Lung microvascular endothelial cell (primary cell): ENCODE measurements around the gene PDXK. TPM values are rescaled to one million over a fixed set of nuclear protein-coding genes. Genes with fewer than 3 reads are reported as not detected.

Experiments
- DNase-seq, 2 donors: peaks; one replicate each; pipeline versions ENCODE4 v3.0.0 to v3.0.0-alpha.2; 2010; ENCODE audit warnings: low read depth in 2 of 2
- total RNA-seq: library from RNA; depleted of rRNA; stranded (reverse); fragments of >200 nt; gene quantifications from 2 replicates; pipeline ENCODE4 v1.2.1, GENCODE V29; 2014

PDXK gene
- total RNA-seq, 1 donor from 2014 or later = 23.6 TPM

DNA sequence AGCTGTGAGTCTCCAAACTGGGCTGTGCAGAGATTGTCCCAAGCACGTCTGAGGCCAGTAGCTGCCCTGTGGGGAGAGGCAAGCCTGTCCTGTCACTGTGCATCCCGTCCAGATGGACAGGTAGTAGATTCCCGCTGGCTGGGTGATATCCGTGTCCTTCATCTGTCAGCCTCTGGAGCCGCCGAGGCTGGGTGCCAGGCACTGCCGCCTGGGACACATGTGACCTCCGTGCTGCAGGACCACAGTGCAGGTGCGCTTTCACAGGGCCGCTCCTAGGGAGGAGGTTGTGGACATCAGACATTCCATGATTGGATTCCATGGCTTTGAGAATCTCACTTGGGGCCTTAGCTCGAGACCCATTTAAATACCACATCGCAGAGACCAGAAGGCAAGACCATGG lies 4.7 kb downstream of the PDXK start:
- DNase-seq = no peak

DNA sequence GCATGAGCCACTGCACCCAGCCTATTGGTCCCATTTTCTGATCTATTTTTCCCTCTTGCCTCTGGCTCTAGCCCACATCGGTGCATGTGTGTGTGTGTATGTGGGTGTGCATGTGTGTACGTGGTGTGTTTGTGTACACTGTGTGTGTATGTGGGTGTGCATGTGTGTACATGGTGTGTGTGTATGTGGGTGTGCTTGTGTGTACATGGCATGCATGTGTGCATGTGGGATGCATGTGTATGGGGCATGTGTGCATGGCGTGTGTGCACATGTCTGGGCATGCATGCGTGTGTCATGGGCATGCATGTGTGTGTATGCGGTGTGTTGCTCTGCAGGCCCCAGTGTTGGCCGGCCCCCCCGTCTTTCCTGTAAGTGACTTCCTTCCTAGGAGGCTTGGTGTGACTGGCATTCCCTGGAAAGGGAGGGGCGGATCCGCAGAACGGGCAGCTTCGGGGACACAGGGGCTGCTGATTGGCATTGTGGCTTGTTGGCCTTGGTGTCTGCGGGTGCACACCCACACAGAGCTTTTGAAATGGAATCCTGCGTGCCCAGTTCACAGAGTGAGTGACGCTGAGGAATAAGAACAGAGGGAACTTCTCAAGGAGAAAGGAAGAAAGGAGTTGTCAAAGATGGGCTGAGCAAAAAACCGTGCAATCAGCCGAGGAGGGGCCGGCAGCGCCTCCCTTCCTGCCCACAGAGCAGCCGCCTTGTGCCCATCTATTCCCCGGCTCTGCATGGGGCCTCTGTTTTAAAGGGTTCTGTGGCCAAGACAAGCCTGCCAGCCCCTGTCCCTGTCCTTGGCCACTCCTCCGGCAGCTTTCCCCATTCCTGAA lies 8.0 kb downstream of the PDXK start:
- DNase-seq = no peak

DNA sequence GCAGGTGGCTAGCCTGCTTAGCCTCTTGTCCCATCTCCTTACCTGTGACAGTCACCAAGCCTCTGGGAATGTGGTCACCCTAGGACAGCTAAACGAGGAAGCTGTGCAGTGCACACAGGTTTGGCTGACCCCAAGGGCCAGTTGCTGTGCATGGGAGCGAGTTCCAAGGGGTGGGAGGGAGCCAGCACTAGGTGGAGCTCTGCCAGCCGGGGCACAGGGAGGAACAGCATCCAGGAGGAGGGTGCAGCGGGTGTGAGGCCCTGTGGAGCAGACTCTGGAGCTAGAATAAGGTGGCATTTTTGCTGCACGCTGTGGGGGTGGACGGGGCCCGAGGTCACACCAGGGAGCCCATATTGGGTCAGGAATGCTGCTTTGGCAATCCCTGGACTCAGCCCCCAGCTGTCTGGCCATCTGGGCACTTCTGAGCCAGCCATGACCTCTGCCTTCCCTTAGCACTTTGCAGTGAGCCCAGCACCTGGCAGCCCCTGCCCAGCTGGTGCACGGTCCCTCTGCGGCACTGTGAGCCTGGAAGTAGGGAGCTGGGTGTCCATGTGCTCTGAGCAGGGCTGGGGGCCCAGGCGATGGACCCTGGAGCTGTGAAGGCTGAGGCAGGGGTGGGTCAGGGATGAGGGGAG lies 8.7 kb downstream of the PDXK start:
- no peak for DNase-seq

DNA sequence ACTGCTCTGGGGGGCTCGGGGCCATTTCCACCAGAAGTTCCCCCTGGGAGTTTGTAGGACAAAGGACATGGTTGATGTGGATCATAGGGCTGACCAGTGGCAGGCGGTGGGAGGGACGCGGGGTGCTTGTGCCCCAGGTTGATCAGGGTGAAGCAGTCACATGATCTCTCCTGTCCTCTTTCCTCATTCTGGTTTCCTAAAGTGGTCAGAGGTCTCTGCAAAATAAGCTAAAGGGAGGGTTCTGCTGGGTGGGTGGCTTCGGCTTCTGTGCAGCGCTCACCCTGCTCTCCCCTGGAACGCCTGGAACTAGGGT lies 9.2 kb downstream of the PDXK start:
- DNase-seq = no peak

DNA sequence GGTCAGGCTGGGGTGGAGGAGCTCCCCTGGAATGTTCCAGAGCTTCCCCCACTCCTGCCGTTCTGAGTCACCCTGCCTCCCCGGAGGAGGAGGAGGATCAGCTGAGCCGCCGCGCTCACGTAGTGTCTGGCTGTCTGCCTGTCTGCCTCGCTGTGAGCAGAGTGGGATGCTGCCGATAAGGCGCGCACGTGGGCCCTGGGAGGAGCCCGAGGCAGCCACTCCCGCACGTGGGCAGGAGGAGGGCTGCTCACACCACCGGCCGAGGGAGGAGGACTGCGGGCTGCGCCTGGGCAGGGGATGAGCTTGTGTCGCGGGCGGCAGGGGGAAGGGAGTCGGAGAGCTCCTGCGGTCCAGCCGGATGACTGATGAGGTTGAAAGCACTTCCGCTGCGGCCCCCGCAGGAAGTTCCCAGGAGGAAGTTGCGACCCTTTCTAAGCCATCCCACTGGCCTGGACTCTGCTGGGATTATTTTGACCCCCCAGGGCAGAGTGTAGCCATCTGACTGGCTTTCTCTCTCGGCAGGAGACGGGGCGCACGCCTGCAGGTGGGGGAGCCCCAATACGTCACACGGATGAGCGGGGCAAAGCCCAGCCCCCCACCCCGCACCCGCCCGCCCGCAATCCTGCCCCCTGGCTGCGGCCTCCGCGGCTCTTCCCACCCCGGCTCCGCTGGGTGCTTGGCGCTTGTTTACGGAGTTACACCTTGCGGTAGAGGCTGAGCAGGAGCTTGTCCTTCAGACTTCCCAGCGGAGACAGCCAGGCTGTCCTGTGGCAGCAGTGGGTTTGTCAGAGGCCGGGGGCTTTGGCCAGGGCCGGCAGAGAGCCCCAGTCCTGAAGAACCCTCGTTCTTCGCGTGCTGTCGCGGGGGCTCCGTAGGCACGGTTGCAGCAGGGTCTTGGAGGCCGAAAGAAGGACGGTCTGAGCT lies 9.8 kb downstream of the PDXK start:
- peak; percentile 89 to 95 for DNase-seq

DNA sequence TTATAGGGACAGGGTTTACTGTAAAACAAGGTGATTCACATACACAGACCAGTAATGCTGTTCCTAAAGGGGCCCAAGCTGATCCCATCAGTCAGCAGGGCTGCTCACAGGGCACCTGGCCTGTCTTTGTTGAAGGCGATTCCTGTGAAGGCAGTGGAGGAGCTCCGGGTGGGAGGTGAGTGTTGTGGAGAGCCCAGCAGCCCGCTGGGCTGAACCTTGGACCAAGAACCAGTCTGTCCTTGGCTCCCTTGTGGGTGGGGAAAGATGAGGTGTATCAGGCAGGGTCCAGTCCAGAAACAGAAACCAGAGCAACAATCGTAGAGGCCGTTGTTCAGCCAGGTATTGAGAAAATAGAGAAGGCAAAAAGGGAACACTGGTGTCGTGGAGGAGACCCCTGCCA lies 12.5 kb downstream of the PDXK start:
- DNase-seq = no peak

DNA sequence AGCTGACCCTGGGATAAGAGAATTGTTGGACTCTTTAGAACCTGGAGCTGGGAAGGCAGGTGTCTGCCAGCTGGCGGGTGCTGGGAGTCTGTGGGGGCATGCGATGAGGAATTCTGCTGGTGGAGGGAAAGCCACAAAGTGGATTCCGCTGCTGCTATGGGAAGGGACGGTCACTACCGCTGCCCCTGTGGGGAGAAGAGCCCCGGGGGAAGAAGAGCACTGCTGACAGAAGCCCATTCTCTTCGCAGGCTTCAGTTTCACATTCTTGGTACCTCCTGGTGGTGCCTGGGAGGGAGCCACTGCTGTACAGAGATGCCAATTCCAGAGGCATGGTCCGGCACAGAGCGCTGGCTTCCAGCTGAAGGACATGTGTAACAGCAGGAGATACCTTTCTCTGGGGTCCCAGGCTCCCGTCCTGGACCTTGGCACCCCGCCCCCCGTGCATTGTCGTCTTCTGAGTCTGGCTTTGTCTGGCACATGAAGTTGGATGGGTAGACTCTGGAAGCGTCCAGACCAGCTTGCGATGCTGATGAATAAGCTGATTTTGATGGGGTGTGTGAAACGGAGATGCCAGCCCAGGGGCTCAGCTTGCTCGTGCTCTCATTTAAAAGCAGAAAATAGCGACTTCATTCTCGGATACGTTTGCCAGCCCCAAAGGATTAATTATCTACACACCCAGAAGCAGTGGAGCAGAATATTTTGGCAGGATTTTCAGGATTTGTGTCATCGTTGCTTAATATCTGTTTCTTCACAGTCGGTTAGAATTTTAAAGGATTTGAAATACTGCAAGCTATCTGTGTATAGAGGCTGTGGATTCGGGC lies 13.2 kb downstream of the PDXK start:
- no peak for DNase-seq

DNA sequence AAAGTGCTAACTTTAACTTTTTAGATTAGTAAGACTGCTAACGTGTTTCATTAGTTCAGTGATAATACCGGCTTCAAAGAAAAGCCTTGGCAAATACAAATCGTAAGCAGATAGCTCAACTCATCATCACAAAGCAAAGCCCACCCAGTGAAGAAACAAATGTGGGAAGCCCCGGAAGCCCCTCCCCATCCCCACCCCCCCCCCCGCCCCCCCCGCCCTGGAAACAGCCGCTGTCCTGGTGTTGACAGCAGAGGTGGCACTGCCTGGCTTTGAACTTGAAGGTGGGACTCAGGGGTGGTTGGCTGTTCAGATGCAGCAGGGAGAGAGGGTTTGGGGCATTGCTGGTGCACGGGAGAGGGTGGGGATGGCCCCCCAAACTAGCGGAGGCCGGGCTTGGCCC lies 14.1 kb downstream of the PDXK start:
- no peak for DNase-seq

DNA sequence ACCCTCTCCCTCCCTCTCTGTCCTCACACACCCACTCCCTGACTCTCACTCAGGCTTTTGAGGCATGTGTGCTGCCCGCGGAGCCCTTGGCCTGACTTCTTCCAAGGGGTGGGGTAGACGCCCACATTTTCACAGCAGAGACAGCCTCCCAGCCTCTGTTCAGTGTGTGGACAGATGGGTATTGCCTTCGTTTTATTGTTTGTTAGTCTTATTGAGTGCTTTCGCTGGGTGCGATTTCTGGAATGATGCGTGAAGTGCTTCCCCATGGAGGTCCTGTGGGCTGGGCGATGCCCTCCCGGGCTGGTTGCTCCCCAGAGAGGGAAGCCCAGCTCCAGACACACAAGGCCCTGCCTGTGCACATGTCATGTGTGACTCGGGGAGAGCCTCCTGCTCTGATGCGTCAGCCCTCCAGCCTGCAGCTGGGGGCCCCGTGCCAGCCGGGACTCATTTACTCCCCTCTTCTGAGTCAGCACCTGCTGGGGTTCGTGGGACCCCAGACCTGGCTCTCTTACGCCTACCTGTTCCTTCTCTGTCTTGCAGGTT lies 14.7 kb downstream of the PDXK start:
- no peak for DNase-seq

DNA sequence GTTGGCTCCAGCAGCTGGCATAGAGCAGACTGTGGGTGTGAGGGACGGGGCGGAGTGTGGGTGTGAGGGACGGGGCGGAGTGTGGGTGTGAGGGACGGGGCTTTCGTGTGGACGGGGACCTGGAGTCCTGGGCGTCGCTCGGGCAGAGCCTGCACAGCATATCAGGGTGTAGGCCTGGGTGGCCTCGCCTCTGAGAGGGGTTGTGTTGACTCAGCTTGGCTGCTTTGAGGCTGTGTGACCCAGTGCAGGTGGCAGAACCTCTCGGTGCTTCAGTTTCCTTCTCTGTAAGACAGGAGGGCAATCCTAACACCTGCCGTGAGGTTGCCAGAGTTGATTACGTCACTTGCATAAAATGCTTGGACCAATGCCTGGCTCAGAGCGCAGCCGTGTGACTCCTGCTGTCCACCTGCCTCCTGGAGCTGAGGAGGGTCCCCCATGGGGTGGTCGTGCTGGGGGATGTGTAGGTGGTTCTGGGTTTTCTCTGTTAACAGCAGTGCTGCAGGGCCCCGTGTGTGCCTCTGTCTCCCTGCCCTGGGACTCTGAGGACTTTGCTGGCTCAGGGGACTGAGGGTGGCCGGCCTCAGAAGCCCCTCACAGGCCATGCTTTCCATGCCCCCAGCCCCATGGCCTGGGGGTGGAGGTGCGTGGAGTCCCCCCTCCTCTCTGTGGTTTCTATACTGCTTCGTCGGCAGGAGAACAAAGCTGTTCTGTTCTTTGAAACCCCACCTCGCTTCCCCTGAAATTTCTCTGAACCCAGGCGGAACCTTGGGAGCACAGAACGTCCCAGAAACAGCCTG lies 15.4 kb downstream of the PDXK start:
- no peak for DNase-seq

DNA sequence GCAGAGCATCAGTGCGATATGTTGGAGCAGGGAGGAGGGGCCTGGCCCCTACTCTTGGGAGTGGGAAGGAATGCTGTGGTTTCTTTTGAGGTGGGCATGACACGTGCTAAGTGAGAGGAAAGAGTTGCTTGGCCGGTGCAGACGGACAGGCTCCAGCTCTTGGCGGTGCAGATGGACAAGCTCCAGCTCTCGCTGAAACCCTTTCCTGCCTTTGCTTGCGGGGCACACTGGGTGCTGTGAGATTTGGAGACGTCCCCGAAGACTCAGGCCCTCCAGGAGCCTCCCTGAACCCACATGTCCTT lies 15.9 kb downstream of the PDXK start:
- DNase-seq = no peak

DNA sequence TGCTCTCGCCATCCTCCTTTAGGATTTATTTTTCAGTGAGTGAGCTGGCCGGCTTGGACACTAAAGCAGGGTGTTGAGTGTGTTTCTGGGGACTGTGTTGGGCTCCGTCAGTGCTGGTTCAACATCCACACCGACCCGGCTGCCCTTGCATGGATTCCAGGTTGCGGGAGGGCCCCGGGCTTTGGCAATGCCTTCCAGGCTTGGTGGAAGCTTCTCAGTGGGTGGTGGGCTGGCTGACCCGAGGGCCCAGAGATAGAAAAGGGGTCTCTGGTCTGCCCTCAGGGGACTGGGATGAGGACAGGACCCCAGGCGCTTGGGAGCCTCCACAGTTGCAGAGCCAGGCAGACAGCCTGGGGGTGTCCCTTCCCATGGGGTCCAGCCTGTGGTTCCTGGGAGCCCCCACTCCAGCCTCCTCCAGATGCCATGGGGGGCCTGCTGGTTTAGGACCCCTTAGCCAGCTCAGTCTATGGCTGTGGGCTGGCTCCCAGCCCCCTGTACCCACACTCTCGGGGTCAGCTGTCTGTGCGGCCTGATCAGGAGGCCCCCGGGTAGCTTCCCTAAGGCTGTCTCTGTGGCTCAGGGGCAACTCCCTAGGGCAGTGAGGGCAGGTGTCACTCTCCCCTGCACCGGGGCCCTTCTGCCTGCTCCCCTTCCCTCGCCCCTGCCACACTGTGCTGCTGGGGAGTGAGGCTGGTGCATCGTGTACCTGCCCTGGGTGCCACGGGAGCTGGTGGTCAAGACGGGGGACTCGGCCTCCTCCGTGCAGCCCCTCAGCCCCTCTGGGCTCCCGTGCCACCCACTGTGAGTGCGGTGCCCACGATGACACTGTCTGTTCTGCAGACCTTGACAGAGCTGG lies 16.5 kb downstream of the PDXK start:
- DNase-seq = no peak

DNA sequence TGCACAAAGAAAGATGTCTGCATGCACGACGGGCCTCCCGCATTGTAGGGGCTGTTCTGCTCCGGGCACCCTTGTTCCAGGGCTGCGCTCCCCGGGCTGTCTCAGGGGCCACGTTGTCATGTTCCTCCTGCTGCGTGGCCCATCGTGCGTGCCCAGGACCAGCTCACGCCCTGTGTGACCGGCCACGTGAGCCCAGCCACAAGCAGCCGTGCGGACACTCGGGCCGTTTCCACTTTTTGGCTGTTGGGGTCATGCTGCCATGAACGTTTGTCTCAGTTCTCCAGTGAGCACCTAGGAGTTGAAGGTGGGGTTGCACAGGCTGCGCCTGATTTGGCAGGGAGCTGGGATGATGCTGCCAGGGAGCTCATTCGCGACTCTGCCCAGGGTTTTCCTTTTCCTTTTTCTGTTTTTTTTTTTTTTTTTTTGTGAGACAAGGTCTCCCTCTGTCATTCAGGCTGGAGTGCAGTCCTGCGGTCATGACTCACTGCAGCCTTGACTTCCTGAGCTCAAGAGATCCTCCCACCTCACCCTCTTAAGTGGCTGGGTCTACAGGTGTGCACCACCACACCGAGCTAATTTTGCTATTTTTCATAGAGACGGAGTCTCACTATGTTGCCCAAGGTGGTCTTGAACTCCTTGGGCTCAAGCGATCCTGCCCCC lies 17.4 kb downstream of the PDXK start:
- peak in 1 of 2 donors; percentile 52 for DNase-seq

DNA sequence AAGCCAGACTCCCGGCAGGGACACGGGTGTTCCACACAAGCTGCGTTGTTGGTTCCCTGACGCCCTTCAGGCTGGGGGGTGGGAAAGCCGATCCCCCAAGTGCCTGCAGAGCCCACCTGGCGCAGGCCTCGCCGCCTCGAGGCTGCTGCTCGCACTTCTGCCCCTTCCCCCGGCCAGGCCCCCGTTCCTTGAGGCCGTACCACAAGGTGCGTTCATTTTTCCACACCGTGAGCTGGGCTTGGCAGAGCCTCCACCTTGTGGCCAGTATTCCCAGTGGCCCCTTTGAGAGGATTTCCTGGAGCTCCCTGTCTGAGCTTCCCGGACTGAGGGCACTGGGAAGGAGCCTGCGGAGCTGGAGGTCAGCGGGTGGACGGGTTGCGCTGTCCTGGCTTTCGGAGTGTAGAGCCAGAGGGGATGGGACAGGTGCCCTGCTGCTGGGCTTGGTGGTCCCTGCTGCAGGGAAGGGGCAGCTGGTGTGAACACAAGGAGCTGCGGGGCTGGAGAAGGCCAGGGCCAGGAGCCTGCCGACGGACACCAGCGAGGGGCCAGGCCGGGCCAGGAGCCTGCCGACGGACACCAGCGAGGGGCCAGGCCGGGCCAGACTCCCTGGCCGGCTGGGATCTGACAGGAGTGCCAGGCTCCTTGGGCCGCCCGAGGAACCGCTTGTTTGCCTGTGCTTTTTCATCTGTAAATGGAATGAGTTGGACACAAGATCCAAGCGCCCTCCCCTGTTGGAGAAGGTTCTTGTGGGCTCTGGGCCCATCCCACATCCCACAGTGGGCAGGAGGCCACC lies 18.4 kb downstream of the PDXK start:
- DNase-seq = no peak

DNA sequence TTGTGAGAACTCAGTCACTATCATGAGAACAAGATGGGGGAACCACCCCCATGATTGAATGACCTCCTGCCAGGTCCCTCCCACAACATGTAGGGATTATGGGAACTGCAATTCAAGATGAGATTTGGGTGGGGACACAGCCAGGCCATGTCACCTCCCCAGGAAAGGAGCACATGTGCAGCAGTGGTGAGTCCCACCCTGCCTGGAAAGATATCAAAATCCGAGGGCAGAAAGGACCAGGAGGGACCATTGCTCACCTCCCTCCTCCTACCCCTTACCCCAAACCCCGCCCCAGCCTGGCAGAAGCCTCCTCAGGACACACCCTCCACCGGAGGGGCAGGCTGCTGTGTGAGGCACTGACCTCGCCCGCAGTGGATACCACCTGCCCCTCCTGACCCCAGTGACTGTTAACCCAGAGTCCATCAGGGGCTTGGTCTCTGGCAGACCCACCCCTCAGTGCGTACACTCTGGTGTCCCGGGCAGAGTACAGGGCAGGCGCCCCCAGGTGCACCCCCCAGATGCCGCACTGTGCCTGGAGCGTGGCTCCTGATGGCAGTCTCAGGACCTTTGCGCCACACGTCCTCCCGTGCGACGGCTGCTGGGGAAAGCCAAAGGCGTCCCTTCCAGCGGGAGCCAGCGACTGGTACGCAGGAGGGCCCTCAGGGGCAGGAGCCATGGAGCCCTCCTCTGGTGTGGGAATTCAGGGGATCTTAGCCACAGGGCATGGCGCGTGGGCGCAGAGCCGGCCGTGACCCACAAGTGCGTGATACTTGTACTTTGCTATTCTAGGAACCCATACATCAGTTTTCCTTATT lies 20.9 kb downstream of the PDXK start:
- DNase-seq = no peak

DNA sequence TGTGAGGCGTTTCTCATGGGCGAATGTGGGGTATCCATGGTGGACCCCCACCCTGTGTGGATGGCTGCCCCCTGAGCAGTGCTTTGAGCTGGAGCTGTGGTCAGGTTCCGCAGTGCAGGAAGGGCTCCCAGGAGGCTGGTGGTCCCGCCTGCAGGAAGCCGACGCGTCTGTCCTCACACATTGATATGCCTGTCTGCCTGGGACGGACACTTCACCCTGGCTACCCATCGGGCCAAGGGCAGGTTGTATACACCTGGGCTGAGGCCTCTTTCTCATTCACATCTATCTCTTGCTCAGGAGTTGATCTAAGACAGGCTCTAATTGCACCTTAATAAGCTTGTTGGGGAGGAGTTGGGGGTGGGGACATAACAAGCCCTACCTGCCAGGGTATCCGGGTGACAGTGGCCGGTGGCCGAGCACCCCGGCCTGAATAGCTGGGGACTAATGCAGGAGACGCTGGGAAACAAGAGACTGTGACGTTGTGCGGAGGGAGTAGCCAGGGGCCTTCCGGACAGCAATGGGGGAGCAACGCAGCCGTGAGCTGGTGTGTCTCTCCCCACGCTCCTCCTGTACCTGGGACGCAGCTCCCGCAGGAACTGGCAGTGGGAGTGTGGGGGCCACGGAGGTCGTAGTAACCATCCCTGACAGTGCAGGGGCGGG lies 21.7 kb downstream of the PDXK start:
- peak in 1 of 2 donors; percentile 33 for DNase-seq
